ENCODE data around the gene OR4D10.
"Not testable (repeated sequence)": the region's sequence is repeated elsewhere in the genome, so short reads cannot be mapped to it uniquely, and the experiment has no call there.

Gene OR4D10

DNA sequence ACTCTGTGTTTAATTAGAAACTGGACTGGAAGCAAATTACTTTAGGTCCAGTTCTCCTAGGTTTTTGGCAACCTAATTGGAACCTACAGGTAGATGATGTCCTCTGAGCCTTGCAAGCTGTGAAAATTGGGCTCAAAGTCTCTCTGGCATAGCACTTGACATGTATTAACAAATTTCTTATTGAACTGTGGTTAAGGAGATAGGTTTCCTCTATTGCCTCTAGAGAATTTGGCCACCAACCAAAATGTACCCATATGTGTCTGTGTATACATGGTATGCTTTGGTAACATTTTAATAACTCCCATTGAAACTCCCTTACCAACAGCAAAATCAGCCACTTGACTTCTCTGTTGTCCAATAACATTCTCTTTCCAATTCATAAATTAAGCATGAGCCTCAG lies at the start of gene OR4D10:
OR4D10 (plus strand) TSS at position 301 of the 400 bp plus-strand sequence. CDS start 4,115 bp downstream, outside the sequence.
- no peak for DNase-seq (ENCODE audit: low spot score)

GRCh38 chr11:59423835-59424234 lies 49.3 kb upstream of the OR4D10 start:
- no peak for DNase-seq (ENCODE audit: low spot score)

- DNase-seq (ENCODE audit: low spot score) = no peak
Measured at GRCh38 chr11:59425131-59425530, 48.0 kb upstream of the OR4D10 start.

GRCh38 chr11:59426361-59427067 lies 46.6 kb upstream of the OR4D10 start, which contains the start of gene OR5A2:
Gene OR5A2, minus strand, starts transcription at chr11:59426413. Its CDS starts 3,460 bp downstream, at chr11:59422953.
- no peak for DNase-seq (ENCODE audit: low spot score)

- no peak for DNase-seq (ENCODE audit: low spot score)
Measured at GRCh38 chr11:59427068-59427382, 46.1 kb upstream of the OR4D10 start.

- DNase-seq (ENCODE audit: low spot score) = no peak
Measured at GRCh38 chr11:59429924-59430516, 43.1 kb upstream of the OR4D10 start.

DNA sequence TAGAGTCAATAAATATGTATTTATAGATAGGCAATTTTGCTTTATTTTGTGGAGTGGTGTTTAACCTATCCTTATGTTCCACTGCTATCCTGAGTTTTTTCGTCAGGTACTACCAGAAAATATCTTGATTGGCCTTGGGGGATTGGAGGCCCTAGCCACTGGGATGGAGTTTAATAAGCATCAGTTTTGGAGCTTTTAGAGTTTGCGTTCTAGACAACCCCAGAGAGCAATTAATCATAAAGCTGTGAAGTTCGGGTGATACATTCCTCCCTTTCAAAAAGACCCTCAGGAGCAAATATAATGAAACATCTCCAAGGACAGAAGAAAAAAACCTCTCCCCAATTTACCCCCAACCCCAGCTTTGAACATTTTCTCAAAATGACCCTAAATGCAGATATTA lies 36.9 kb upstream of the OR4D10 start, which contains the start of gene OR5A1:
OR5A1 (plus strand) TSS at position 301 of the 400 bp plus-strand sequence. CDS start 6,700 bp downstream, outside the sequence.
- no peak for DNase-seq (ENCODE audit: low spot score)

DNA sequence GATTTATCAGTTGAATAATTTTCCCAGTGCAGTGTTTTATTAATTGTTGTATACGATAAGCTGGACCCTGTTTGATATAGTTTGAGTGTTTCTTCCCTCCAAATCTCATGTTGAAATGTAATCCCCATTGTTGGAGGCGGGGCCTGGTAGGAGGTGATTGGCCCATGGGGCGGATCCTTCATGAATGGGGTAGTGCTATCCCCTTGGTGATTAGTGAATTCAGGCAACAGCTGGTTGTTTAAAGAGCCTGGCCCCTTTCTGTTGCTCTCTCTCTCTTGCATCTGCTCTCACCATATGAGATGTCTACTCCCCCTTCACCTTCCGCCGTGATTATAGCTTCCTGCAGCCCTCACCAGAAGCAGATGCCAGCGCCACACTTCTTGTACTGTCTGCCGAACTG lies 35.3 kb upstream of the OR4D10 start:
- DNase-seq (ENCODE audit: low spot score) = no peak

DNA sequence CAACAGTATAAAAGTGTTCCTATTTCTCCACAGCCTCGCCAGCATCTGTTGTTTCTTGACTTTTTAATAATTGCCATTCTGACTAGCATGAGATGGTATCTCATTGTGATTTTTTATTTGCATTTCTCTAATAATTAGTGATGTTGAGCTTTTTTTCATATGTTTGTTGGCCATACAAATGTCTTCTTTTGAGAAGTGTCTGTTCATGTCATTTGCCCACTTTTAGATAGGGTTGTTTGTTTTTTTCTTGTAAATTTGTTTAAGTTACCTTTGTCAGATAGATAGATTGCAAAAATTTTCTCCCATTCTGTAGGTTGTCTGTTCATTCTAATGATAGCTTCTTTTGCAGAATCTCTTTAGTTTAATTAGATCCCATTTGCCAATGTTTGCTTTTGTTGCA lies 27.5 kb upstream of the OR4D10 start:
- DNase-seq (ENCODE audit: low spot score) = not testable (repeated sequence)

DNA sequence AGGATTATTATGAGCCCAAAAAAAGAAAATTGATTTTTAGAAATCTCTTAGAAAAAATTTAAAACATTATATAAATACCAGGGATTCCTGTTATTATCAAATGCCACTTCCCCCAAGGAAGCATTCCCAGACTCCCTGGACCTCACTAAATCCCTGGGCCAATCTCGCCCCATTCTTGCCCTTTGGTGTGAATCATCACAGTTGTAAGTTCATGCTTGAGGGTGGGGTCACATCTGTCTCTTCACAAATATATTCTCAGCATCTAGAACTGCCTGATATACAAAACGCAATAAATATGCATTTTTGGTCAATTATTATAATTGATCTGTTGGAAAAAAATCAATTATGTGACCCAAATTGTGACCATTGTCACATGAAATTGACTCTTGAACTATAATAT lies 24.6 kb upstream of the OR4D10 start:
- no peak for DNase-seq (ENCODE audit: low spot score)

DNA sequence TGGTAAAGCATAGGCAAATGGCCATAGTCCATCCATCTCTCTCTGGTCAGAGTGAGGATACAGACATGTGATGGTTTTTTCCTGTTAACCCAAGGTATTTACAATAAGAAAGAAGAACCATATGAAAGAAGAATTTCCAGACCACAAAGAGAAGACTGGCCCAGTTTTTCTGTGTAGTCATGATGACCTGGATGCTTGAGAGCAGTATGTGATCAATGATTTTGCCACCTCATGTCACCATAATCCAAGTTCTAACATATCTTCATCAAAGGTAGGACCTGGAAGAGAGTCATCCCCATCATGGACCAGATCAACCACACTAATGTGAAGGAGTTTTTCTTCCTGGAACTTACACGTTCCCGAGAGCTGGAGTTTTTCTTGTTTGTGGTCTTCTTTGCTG lies 16.5 kb upstream of the OR4D10 start, which contains the start of gene OR4D6:
OR4D6 (plus strand) TSS at position 301 of the 400 bp plus-strand sequence; CDS start at position 301, 0 bp downstream.
- no peak for DNase-seq (ENCODE audit: low spot score)

DNA sequence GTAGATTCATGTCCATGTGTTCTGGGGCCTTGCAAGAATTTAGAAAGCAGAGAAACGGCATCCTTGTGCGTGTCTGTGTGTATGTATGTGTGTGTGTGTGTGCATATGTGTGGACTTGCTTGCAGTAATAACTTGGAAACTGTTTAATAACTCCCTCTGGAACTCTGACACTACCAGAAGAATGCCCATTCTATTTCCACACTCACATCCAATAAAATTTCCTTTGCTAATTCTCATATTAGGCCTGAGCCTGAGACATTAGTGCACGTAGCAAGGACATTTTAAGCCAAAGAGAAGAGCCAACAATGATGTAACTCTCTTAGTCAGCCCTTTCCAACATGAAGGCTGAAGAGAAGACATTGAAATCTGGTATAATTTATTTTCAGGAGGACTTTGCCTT lies 13.2 kb upstream of the OR4D10 start:
- no peak for DNase-seq (ENCODE audit: low spot score)

DNA sequence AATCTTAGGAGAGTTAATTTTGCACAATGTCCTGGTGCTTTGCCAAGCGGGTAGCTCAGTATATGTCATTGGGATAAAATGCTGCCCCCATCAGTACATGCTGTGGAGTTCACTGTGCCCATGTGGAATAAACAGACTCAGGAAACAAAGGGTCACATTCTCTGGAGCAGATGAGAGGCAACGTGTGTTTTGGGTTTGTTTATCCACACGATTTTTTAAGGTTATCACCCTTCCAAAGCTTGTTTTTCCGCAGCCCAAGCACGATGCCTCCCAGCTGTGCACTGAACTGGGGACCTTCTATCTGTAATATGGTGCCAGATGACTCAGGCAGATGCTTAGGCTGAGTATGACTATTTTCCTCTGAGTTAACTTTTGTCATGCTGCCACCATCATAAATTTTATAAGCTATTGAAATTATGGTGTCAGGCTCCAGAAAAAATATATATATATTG lies 9.9 kb upstream of the OR4D10 start:
- DNase-seq (ENCODE audit: low spot score) = no peak

DNA sequence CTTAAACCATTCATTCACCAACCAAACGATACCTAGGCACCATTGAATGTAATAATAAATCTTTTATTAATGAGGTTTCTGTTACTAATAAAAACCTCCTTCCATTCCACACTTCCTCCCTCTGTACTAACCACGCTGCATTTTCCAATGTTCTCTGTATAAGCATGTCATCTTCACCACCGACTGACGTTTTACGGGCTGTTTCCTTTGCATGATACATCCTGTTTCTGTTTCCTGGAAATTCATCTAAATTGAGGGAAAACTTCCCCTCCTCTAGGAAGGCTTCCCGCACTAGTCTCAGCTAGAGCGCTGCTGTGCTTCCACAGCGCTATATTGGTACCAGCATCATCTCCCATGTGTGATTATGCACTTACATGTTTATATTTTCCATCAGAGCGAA lies 2.1 kb downstream of the OR4D10 start:
- DNase-seq (ENCODE audit: low spot score) = no peak

GRCh38 chr11:59479906-59480305 lies 6.8 kb downstream of the OR4D10 start:
- no peak for DNase-seq (ENCODE audit: low spot score)

DNA sequence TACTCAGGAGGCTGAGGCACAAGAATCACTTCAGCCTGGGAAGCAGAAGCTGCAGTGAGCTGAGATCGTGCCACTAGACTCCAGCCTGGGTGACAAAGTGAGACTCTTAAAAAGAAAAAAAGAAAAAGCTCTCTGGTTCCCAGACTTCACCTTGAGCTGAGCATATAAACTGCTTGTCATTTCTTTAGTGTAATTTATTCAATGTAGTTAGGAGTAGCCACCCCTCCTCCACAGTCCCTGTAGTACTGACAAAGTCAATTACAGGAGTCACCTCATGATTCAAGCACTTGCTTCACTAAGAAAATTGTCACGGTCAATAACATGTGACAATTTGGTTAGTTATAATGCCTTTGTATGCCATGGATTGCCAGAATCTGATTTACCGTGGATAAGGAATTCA lies 7.2 kb downstream of the OR4D10 start:
- DNase-seq (ENCODE audit: low spot score) = no peak

- no peak for DNase-seq (ENCODE audit: low spot score)
Measured at GRCh38 chr11:59501931-59502330, 28.8 kb downstream of the OR4D10 start.

- no peak for DNase-seq (ENCODE audit: low spot score)
Measured at GRCh38 chr11:59503276-59503675, 30.2 kb downstream of the OR4D10 start, which contains the start of gene OR4D11. Gene OR4D11, plus strand, starts transcription at chr11:59503576. Its CDS starts 0 bp downstream, at chr11:59503576.

DNA sequence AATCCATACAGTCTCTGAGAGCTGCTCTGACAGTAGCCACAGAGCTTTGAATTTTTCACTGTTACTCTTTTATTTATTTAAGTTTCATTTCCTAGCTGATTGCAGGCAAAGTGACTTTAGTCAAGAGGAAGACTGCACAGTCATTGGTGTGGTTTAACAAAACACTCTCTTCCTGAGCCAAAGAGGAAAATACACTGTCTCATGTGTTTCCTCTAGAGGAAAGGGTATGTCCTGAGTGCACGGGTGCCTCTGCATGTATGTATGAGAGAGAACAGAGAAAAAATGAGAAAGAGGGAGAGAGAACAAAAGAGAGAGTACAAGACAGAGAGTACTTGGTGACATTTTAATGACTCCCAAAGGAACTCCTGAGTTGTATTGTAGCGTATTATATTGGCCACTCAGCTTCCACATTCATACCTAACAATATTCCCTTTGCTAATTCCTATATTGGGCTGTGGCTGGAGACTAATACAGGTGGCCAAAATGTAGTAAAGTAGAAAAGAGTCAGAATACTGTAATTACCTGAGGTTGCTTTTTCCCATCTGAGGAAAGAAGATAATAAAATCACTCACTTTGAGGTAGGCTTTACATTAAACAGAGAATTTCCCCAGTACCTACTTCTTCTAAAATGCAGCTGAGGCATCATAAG lies 38.0 kb downstream of the OR4D10 start, which contains the start of gene OR4D9:
OR4D9 (plus strand) TSS at position 599 of the 649 bp plus-strand sequence. CDS start 3,374 bp downstream, outside the sequence.
- DNase-seq (ENCODE audit: low spot score) = no peak

GRCh38 chr11:59511675-59512074 lies 38.6 kb downstream of the OR4D10 start:
- no peak for DNase-seq (ENCODE audit: low spot score)

DNA sequence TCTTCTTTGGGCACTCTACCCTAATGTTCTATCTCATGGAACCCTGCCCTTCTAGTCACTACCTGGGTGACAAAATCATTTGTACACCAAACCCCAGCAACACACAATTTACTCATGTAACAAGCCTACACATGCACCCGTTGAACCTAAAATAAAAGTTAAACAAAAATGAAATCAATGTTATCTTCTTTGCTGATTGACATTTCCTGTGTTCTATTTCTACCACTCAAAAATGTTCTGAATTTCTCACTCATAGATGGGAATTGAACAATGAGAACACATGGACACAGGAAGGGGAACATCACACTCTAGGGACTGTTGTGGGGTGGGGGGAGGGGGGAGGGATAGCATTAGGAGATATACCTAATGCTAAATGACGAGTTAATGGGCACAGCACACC lies 47.0 kb downstream of the OR4D10 start:
- not testable (repeated sequence) for DNase-seq (ENCODE audit: low spot score)

DNA sequence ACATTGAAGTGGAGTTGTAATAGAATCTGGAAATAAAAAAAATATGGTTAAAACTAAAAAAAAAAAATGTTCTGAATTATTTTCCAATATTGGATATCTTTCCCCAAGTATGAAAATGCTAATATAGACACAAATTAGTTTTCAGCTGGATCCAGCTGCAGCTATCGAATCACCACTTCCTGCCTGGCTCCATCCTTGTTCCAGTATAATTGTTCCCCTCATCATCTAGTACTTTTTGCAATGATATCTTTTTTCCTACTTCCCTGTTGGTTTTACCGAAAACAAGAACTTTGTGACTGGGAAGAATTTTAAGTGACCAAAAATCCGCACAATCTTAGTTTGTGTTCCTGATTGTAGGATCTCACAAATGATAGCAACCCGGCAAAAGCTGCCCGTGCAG lies 47.6 kb downstream of the OR4D10 start:
- DNase-seq (ENCODE audit: low spot score) = no peak

- DNase-seq (ENCODE audit: low spot score) = no peak
Measured at GRCh38 chr11:59523541-59523940, 50.4 kb downstream of the OR4D10 start.
